ENCODE measurements around the gene UBE2G2. TPM values are rescaled to one million over a fixed set of nuclear protein-coding genes. Genes with fewer than 3 reads are reported as not detected.

UBE2G2 gene
- total RNA-seq, 4 donors from 2014 or later: 38.4 to 75.1 (median 67.4) TPM

DNA sequence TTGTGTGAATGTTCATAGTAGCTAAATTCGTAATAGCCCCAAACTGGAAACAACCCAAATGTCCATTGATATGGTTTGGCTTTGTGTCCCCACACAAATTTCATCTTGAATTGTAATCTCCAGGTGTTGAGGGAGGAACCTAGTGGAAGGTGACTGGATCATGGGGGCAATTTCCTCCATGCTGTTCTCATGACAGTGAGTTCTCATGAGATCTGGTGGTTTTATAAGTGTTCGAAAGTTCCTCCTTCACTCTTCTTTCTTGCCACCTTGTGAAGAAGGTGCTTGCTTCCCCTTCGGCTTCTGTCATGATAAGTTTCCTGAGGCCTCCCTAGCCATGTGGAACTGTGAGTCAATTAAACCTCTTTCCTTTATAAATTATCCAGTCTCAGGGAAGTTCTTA lies 11.3 kb downstream of the UBE2G2 start:
- H3K36me3 ChIP-seq: no peaks in the 10 kb centered on the region
- no peak overlapping the region for H3K27ac ChIP-seq
- TF ChIP-seq, protein P1, sequence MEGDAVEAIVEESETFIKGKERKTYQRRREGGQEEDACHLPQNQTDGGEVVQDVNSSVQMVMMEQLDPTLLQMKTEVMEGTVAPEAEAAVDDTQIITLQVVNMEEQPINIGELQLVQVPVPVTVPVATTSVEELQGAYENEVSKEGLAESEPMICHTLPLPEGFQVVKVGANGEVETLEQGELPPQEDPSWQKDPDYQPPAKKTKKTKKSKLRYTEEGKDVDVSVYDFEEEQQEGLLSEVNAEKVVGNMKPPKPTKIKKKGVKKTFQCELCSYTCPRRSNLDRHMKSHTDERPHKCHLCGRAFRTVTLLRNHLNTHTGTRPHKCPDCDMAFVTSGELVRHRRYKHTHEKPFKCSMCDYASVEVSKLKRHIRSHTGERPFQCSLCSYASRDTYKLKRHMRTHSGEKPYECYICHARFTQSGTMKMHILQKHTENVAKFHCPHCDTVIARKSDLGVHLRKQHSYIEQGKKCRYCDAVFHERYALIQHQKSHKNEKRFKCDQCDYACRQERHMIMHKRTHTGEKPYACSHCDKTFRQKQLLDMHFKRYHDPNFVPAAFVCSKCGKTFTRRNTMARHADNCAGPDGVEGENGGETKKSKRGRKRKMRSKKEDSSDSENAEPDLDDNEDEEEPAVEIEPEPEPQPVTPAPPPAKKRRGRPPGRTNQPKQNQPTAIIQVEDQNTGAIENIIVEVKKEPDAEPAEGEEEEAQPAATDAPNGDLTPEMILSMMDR (IDR thresholded peaks at IDR 0.05): no peak
- no peak for TF ChIP-seq POLR2A (IDR thresholded peaks at IDR 0.05)
- H3K4me1 ChIP-seq: peaks cover 0 to 6% of the 10 kb centered on the region in 2 donors
- no peak overlapping the region for H3K4me3 ChIP-seq
- no peaks in the 10 kb centered on the region for H3K9me3 ChIP-seq
- intact Hi-C loops (cut with DNase I; ENCODE audit: low total_unique reads): no loop called here
- DNase-seq: no peak
- no peaks in the 10 kb centered on the region for H3K27me3 ChIP-seq

DNA sequence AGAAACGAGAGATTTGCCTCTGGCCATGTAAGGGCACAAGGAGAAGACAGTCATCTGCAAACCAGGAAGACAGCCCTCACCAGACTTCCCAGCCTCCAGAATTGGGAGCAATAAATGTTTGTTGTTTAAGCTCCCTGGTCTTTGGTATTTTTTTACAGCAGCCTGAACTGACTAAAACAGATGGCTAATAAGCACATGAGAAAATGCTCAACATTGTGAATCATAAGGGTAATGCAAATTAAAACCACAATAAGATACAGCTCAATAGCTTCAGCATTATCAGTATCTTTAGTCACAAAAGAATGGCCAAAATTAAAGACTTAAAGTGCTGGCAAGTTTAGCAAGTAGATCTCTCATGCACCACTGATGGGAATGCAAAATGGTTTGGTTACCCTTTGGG lies 11.7 kb downstream of the UBE2G2 start:
- Histone ChIP-seq H3K4me3 (no peak overlapping the region), H3K4me1 (peaks cover 0 to 6% of the 10 kb centered on the region in 2 donors), H3K27ac (no peak overlapping the region), H3K27me3 (no peaks in the 10 kb centered on the region), H3K36me3 (no peaks in the 10 kb centered on the region), H3K9me3 (no peaks in the 10 kb centered on the region)
- DNase-seq: no peak
- TF ChIP-seq, protein P1 (IDR thresholded peaks at IDR 0.05): no peak
- no peak for TF ChIP-seq POLR2A (IDR thresholded peaks at IDR 0.05)
- intact Hi-C loops (cut with DNase I; ENCODE audit: low total_unique reads): no loop called here

DNA sequence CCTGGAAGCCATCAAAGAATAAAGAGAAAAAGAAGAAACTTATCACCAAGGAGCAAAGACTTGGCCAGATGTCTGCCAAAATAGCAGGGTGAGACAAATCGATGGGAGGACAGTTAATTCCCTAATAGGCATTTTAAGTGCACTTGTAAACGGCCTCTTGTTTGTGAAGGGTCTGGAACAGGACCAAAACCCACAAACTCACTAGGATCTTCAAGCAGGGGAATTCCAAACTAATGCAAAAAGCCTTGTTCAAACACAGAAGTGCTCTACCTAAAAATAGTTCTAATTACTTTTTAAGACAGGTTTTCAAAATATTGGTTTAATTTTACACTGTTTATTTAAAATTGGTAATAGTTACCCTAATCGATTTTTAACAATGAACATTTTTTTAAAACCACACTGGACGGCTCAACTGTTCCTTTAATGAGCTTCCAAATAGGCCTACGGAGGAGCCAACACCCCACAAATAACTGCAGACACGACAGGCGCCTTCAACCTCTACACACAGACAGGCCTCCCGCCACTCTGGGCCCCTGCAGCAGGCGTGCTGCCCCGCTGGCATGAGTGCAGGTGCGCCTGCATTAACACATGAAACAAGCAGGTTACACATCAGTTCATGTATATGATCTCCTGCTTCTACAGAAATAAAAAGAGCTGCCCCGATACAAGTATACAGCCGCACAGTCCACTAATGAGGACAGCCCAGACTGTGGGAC lies 15.8 kb downstream of the UBE2G2 start:
- intact Hi-C loops (cut with DNase I; ENCODE audit: low total_unique reads): no loop called here
- no peaks in the 10 kb centered on the region for H3K36me3 ChIP-seq
- DNase-seq: no peak
- no peaks in the 10 kb centered on the region for H3K4me1 ChIP-seq
- TF ChIP-seq POLR2A (IDR thresholded peaks at IDR 0.05): no peak
- TF ChIP-seq, protein P1 (IDR thresholded peaks at IDR 0.05): no peak
- H3K4me3 ChIP-seq: no peak overlapping the region
- no peaks in the 10 kb centered on the region for H3K9me3 ChIP-seq
- H3K27ac ChIP-seq: no peak overlapping the region
- H3K27me3 ChIP-seq: no peaks in the 10 kb centered on the region

DNA sequence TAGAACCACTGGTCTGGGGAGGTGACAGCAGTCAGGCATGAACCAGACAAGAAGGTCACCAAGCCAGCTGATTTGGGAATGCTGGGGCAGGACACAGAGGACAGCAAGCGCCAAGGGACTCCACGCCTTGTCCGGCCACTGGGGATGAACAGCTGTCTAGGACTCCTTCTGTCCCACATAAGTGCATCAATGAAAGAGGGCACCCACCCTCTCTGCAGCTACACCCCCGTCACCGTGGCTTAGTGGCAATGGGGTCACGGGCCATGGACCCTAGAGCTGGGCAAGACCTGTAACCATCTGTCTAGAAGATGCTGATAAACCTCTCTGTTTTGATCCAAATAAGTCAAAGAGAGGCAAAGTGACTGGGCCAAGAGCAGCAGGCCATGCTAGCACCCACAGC lies 16.8 kb downstream of the UBE2G2 start:
- intact Hi-C loops (cut with DNase I; ENCODE audit: low total_unique reads): no loop called here
- no peaks in the 10 kb centered on the region for H3K27me3 ChIP-seq
- H3K4me1 ChIP-seq: peaks cover 0 to 5% of the 10 kb centered on the region in 2 donors
- H3K27ac ChIP-seq: no peak overlapping the region
- no peak overlapping the region for H3K4me3 ChIP-seq
- no peak for TF ChIP-seq POLR2A (IDR thresholded peaks at IDR 0.05)
- TF ChIP-seq, protein P1 (IDR thresholded peaks at IDR 0.05): no peak
- no peaks in the 10 kb centered on the region for H3K36me3 ChIP-seq
- no peak for DNase-seq
- H3K9me3 ChIP-seq: no peaks in the 10 kb centered on the region

DNA sequence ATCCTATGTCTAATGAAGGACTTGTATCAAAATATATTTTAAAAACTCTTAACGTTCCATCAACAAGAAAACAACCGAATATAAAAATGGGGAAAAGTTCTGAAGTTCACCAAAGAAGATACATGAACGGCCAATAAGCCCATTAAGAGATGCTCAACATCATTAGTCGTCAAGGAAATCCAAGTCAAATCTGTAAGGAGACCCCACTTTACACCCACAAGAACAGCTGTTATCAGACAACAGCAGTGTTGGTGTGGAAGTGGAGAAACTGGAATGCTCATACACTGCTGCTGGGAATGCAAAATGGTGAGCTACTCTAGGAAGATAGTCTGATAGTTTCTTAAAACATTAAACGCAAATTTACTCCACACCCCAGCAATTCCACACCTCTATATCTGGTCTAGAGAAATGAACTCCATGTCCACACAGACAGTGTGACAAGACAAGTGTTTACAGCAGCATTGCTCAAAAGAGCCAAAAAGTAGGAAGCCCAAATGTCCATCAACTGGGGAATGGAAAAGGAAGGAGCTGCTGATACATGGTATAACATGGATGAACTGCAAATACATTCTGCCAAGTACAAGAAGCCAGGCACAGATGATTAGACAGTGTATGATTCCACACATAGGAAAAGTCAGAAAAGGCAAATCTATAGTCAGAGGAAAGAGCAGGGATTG lies 18.5 kb downstream of the UBE2G2 start:
- no peaks in the 10 kb centered on the region for H3K9me3 ChIP-seq
- no peak for DNase-seq
- peaks cover 0 to 9% of the 10 kb centered on the region in 2 donors for H3K4me1 ChIP-seq
- no peaks in the 10 kb centered on the region for H3K27me3 ChIP-seq
- H3K36me3 ChIP-seq: no peaks in the 10 kb centered on the region
- H3K27ac ChIP-seq: no peak overlapping the region
- intact Hi-C loops (cut with DNase I; ENCODE audit: low total_unique reads): no loop called here
- H3K4me3 ChIP-seq: no peak overlapping the region
- no peak for TF ChIP-seq POLR2A (IDR thresholded peaks at IDR 0.05)
- TF ChIP-seq, protein P1 (IDR thresholded peaks at IDR 0.05): no peak
